Diencephalon (tissue), 1 donor: ENCODE measurements around the gene LCOR. TPM values are rescaled to one million over a fixed set of nuclear protein-coding genes. Genes with fewer than 3 reads are reported as not detected.

ENCODE experiments used
- small RNA-seq: library from RNA; depleted of rRNA; stranded (forward); fragments of <200 nt; gene quantifications from one replicate; pipeline ENCODE3, GENCODE V24; 2014
- total RNA-seq: library from RNA; depleted of rRNA; stranded (reverse); fragments of >200 nt; gene quantifications from one replicate; pipeline ENCODE4 v1.2.3, GENCODE V29; 2014

The LCOR gene
- 70.6 TPM for total RNA-seq

GRCh38 chr10:96831867-96832720 lies at the start of gene LCOR:
TSS of gene LCOR (plus strand) at chr10:96832298. CDS start at chr10:96949058, 116,760 bp downstream.

Small RNA genes within 50 kb of the gene (small RNA-seq; reads per million reads assigned to genes)
- gene HMGN2P35 (not detected), gene MIR607 (0.15 reads per million)

Other genes starting within 250 kb of the LCOR start
- 134 TPM for gene TM9SF3, start 245.3 kb upstream of the LCOR start, total RNA-seq
- gene PIK3AP1, start 111.8 kb upstream of the LCOR start, total RNA-seq, result 9.7 TPM